Ishikawa (cell line): ENCODE data around the gene SLC8A1.

Experiments used
- CEBPB ChIP-seq: IDR thresholded peaks from 2 replicates; pipeline ENCODE4 v1.6.1; 2012
- CREB1 ChIP-seq: IDR thresholded peaks from 2 replicates; pipeline ENCODE4 v1.6.1; 2012; ENCODE audit warnings: low read depth
- EGR1 ChIP-seq: IDR thresholded peaks from 2 replicates; pipeline ENCODE4 v1.6.1; 2012
- EP300 ChIP-seq: IDR thresholded peaks from 2 replicates; pipeline ENCODE4 v1.6.1; 2012; ENCODE audit warnings: borderline replicate concordance
- FOXM1 ChIP-seq: IDR thresholded peaks from 2 replicates; pipeline ENCODE4 v1.6.1; 2012; ENCODE audit warnings: low read depth, borderline replicate concordance
- MAX ChIP-seq: IDR thresholded peaks from 2 replicates; pipeline ENCODE4 v1.6.1; 2012
- NFIC ChIP-seq: IDR thresholded peaks from 2 replicates; pipeline ENCODE4 v1.6.1; 2012
- RAD21 ChIP-seq: IDR thresholded peaks from 2 replicates; pipeline ENCODE4 v1.6.1; 2012; ENCODE audit warnings: low read depth
- REST ChIP-seq: IDR thresholded peaks from 2 replicates; pipeline ENCODE4 v1.6.1; 2012; ENCODE audit warnings: low read depth, mild to moderate bottlenecking
- TAF1 ChIP-seq: IDR thresholded peaks from 2 replicates; pipeline ENCODE4 v1.6.1; 2012; ENCODE audit warnings: low read depth, mild to moderate bottlenecking
- TCF12 ChIP-seq: IDR thresholded peaks from 2 replicates; pipeline ENCODE4 v1.6.1; 2012; ENCODE audit warnings: low read depth
- TEAD4 ChIP-seq: IDR thresholded peaks from 2 replicates; pipeline ENCODE4 v1.6.1; 2012
- USF1 ChIP-seq: IDR thresholded peaks from 2 replicates; pipeline ENCODE4 v1.6.1; 2012
- YY1 ChIP-seq: IDR thresholded peaks from 2 replicates; pipeline ENCODE4 v1.6.1; 2012; ENCODE audit warnings: low read depth
- ZBTB7A ChIP-seq: IDR thresholded peaks from 2 replicates; pipeline ENCODE4 v1.6.1; 2012; ENCODE audit warnings: low read depth

SLC8A1 gene

GRCh38 chr2:40087927-40088326 lies 364.0 kb downstream of the SLC8A1 start:
- TF ChIP-seq MAX (no peak), TCF12 (no peak), EGR1 (no peak), YY1 (no peak), REST (no peak)

- TF ChIP-seq EGR1 (no peak), TCF12 (no peak), TAF1 (no peak), RAD21 (no peak), TEAD4 (no peak), FOXM1 (no peak), USF1 (no peak), REST (no peak), YY1 (no peak), CEBPB (no peak), CREB1 (no peak), ZBTB7A (no peak), NFIC (no peak), MAX (no peak), EP300 (no peak)
These were observed 364.5 kb downstream of the SLC8A1 start for GRCh38 chr2:40087434-40087833.

GRCh38 chr2:40085786-40086185 lies 366.1 kb downstream of the SLC8A1 start:
- TF ChIP-seq TAF1 (no peak), USF1 (no peak)

- TF ChIP-seq RAD21 = no peak
- no peak for TF ChIP-seq TAF1
- TF ChIP-seq CEBPB = no peak
- no peak for TF ChIP-seq ZBTB7A
- TF ChIP-seq EGR1 = no peak
These were observed 379.3 kb downstream of the SLC8A1 start for GRCh38 chr2:40072442-40073232.

- TF ChIP-seq TAF1 = no peak
- no peak for TF ChIP-seq CEBPB
- no peak for TF ChIP-seq RAD21
- no peak for TF ChIP-seq EGR1
- no peak for TF ChIP-seq MAX
- no peak for TF ChIP-seq EP300
- TF ChIP-seq TEAD4 = no peak
- TF ChIP-seq ZBTB7A = no peak
- no peak for TF ChIP-seq TCF12
These were observed 389.5 kb downstream of the SLC8A1 start for GRCh38 chr2:40062381-40062780.

- TF ChIP-seq EGR1 (no peak), REST (no peak), TCF12 (no peak), ZBTB7A (no peak), EP300 (no peak), CEBPB (no peak), CREB1 (no peak), TAF1 (no peak), YY1 (no peak), NFIC (no peak), USF1 (no peak), TEAD4 (no peak), MAX (no peak), FOXM1 (no peak), RAD21 (no peak)
These were observed 402.1 kb downstream of the SLC8A1 start for GRCh38 chr2:40049781-40050180.
